Motor neuron (in vitro differentiated cells): Measurements from ENCODE around the gene KCNS1. TPM values are rescaled to one million over a fixed set of nuclear protein-coding genes. Genes with fewer than 3 reads are reported as not detected.

Experiments used
- ATAC-seq, 8 experiments: fragments of 200-7000 bp; cut with Tn5 transposase; replicated peaks in 6 of 8; 2 replicates each; pipeline ENCODE4 v1.8.0; 2021; ENCODE audit warnings: mild to moderate bottlenecking in 8 of 8, moderate library complexity in 8 of 8
- H3K27ac ChIP-seq, 2 donors: fragments of 250-450 bp; sonication (Bioruptor Pico); 2 replicates each; pipeline ENCODE4 v1.9.0; 2021; ENCODE audit warnings: antibody characterized with exemption in 2 of 2, mild to moderate bottlenecking in 2 of 2, moderate library complexity in 1 of 2
- H3K4me1 ChIP-seq, 2 donors: fragments of 250-450 bp; sonication (Bioruptor Pico); replicated peaks in 1 of 2; 2 replicates each; pipeline ENCODE4 v1.6.1; 2021; ENCODE audit warnings: antibody characterized with exemption in 2 of 2, mild to moderate bottlenecking in 2 of 2, moderate library complexity in 1 of 2
- H3K4me3 ChIP-seq, 5 donors: fragments of 250-450 bp; sonication (Bioruptor Pico); 2 replicates each; pipeline ENCODE4 v1.9.0; 2021; ENCODE audit warnings: antibody characterized with exemption in 5 of 5, mild to moderate bottlenecking in 5 of 5, moderate library complexity in 4 of 5
- WGBS, 10 experiments: fragments of 450-650 bp; shearing (Covaris generic); methylation state at CpG; one replicate each; pipeline ENCODE4 v1.0.0; 2022; 5-methylcytosine and 5-hydroxymethylcytosine counted together
- in situ Hi-C, 9 experiments: fragments of 400-800 bp; cut with MboI; loops; one replicate each; pipeline ENCODE4 v1.15.0; 2021; ENCODE audit warnings: low sequenced_read_pairs in 9 of 9, low pct_unique_long_range_greater_than_20kb in 2 of 9; ENCODE audit not compliant: unreplicated experiment in 9 of 9
- total RNA-seq, 8 experiments: library from RNA; unstranded; fragments of 300-600 nt; gene quantifications; 2 replicates each; pipeline versions ENCODE4 v1.2.3 to v1.2.4, GENCODE V29; 2022

KCNS1 gene
- total RNA-seq, 8 experiments from 2014 or later: 0.15 to 0.85 (median 0.34) TPM

DNA sequence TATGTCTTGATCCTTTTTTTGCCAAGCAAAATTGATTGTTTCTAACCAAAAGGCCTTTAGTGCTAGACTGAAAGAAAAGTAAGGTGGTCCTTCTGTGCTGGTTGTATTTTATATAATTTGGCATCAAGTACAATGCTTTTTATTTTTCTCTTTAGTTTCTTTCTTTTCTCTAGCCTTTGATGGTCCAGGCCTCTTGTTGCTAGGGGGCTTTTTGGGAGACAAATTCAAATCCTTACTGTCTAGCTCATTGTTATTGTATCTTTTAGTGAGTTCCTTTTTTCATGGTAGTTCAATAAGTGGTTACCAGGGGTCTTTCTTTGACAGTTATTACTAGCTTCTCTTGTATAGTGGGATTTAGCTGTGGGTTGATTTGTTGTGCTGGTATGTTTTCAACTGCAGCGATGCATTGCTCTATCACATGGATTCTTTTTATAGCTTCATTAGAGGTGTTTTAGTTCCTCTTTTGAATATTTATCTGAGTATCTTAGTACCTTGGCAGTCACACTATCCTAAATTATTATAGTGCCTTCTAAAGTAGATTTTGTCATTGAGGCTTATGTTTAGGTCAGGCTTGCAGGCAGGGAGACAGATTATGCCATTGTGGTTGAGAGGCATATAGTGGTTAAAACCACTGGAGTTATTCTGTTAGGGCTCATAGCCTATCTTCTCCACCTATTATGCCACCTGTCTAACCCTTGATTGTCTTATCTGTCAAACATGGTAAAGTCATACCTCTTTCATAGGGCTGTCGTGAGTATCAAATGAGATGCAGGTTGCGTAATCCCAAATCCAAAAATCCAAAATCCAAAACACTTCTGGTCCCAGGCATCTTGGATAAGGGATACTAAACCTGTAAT, 49.5 kb downstream of the KCNS1 start:
- ATAC-seq: peak in 1 of 8 experiments; percentile 43
- H3K4me3 ChIP-seq: no peak overlapping the region
- in situ Hi-C loops: no loop called here
- peaks cover 4 to 9% of the 10 kb centered on the region in 2 donors for H3K4me1 ChIP-seq
- WGBS, 10 experiments: 62 to 100% (median 73%) methylated on average over 1 to 3 of the region's 3 CpGs; no CpG with 5 or more reads in 1 of the 10 experiments
- no peak overlapping the region for H3K27ac ChIP-seq

DNA sequence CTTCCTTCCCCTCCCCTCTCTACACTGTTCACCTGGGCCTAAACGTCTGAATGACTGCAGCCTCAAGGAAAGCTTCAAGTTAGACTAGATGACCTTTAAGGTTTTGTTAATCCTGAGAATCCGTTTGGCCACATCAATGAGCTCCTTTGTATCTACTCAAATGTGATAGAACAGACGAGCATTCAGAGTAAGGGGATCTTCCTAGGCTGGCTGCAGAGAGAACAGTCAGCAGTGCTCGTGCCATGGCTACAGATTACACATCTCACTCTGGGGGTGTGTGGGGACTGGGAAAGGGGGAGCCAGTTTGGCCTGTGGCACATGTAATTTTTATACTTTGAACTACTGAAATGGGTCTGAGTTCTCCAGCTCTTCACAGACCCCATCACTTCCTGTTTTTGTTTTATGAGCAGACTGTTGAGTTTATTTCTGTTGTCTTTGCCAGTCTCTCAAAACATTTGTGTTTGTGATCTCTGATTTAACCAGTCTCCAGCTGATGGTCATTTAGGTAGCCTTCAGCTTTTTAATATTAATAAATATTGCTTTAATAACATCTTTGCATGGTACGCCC, 50.9 kb downstream of the KCNS1 start:
- in situ Hi-C loops: loop anchor here in 5 of 9 experiments (10.0 to 25.0 kb wide), 2 partner anchors 45 to 237 kb away; no protein-coding TSS in a partner anchor
- H3K4me3 ChIP-seq: no peak overlapping the region
- 48 to 100% (median 80%) methylated on average over 1 to 5 of the region's 5 CpGs; no CpG with 5 or more reads in 1 of the 10 experiments for WGBS, 10 experiments
- no peak overlapping the region for H3K27ac ChIP-seq
- H3K4me1 ChIP-seq: peaks cover 4 to 9% of the 10 kb centered on the region in 2 donors
- peak in 4 of 8 experiments; percentile 49 to 80 (median 64) for ATAC-seq

DNA sequence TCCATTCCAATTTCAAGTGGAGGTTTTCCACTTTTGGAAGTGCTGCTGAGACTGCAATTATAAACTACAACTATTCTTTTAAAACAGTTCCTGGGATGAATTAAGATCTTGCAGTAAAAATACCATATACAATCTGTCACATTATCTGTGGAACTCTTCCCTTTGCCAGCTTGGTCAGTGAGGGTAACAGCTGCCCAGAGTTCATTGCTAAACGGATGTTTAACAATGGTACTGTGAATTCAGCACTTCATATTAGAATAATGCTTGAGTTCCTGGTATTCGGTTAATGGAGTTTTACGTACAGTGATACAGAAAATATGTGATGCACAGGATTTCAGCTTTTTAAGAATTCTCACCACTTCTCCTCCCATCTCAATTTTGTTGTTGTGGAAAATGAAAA, 51.5 kb downstream of the KCNS1 start:
- in situ Hi-C loops: loop anchor here in 5 of 9 experiments (10.0 to 25.0 kb wide), 2 partner anchors 45 to 238 kb away; no protein-coding TSS in a partner anchor
- WGBS, 10 experiments: 33 to 86% (median 69%) methylated on average over 1 to 3 of the region's 3 CpGs; no CpG with 5 or more reads in 2 of the 10 experiments
- peak in 2 of 8 experiments; percentile 25 to 28 for ATAC-seq
- H3K4me1 ChIP-seq: peaks cover 4 to 9% of the 10 kb centered on the region in 2 donors
- H3K4me3 ChIP-seq: no peak overlapping the region
- no peak overlapping the region for H3K27ac ChIP-seq

DNA sequence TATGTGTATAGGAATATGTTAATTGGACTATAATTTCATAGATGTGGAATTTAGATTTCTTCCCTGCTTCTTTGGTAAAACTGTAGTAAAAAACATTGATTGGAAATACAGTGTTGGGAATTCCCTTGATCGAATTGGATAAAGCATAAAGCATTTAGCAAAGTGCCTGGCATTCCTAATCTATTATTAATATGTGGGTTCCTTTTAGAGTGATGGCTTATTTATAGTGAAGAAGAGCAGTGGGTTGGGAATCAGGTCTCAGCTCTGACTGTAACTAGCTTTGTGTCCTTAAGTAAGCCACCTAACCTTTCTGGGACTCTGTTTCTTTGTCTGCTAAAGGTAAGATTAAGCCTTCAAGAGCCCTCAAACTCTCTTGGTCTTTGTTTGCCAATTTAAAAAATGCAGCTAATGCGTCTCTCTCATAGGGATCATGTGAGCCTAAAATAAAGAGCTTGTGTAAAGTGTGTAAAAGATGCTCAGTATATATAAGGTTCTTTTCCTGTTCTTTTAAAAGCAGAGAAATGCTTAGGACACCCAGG, 53.3 kb downstream of the KCNS1 start:
- Histone ChIP-seq H3K4me3 (no peak overlapping the region), H3K4me1 (peaks cover 0 to 9% of the 10 kb centered on the region in 2 donors), H3K27ac (no peak overlapping the region)
- in situ Hi-C loops: loop anchor here in 5 of 9 experiments (10.0 to 25.0 kb wide), 2 partner anchors 47 to 240 kb away; no protein-coding TSS in a partner anchor
- WGBS, 10 experiments: 61 to 100% (median 100%) methylated on average over 1 to 2 of the region's 2 CpGs; no CpG with 5 or more reads in 1 of the 10 experiments
- ATAC-seq: no peak

DNA sequence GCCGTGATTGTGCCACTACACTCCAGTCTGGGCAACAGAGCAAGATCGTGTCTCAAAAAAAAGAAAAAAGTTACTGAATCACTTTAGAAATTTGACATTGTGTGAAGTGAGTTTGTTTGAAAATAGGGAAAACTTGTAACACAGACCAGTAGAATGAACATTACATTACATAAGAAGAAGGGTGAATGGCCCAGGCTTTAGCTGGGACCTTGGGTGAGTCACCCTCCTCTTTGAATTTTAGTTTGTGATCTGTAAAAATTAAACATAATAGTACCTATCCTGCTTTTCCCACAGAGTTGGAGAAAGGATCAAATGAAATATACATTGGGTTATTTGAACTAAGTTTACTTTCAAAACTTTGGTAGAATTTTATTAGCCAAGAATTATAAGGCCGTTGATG, 56.3 kb downstream of the KCNS1 start:
- ATAC-seq: no peak
- no peak overlapping the region for H3K4me3 ChIP-seq
- in situ Hi-C loops: loop anchor here in 5 of 9 experiments (10.0 to 25.0 kb wide), 2 partner anchors 50 to 243 kb away; no protein-coding TSS in a partner anchor
- peaks cover 0 to 4% of the 10 kb centered on the region in 2 donors for H3K4me1 ChIP-seq
- WGBS, 10 experiments: 67 to 100% (median 98%) methylated on average over 1 to 3 of the region's 3 CpGs
- H3K27ac ChIP-seq: no peak overlapping the region

DNA sequence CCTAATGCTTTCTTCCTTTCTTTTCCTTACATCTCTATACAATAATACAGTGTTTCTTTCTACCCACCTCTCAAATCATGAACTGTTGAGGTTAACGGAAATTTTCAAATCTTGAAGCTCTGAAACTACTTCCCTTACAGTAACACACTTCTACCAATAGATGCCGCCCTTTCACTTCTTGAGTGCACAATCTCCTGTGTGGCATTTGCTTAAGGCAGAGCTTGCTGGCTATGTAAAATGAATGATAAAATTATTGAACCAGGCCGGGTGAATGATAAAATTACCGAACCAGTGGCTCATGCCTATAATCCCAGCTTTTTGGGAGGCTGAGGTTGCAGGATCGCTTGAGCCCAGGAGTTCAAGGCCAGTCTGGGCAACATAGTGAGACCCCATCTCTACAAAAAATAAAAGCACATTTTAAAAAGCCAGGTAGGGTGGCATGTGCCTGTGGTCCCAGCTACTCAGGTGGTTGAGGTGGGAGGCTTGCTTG, 56.8 kb downstream of the KCNS1 start:
- 7 to 83% (median 46%) methylated on average over 1 to 5 of the region's 5 CpGs; no CpG with 5 or more reads in 2 of the 10 experiments for WGBS, 10 experiments
- ATAC-seq: peak in 6 of 8 experiments; percentile 42 to 90 (median 80)
- Histone ChIP-seq H3K4me3 (no peak overlapping the region), H3K4me1 (peaks cover 0 to 4% of the 10 kb centered on the region in 2 donors), H3K27ac (no peak overlapping the region)
- in situ Hi-C loops: loop anchor here in 5 of 9 experiments (10.0 to 25.0 kb wide), 2 partner anchors 51 to 243 kb away; no protein-coding TSS in a partner anchor

DNA sequence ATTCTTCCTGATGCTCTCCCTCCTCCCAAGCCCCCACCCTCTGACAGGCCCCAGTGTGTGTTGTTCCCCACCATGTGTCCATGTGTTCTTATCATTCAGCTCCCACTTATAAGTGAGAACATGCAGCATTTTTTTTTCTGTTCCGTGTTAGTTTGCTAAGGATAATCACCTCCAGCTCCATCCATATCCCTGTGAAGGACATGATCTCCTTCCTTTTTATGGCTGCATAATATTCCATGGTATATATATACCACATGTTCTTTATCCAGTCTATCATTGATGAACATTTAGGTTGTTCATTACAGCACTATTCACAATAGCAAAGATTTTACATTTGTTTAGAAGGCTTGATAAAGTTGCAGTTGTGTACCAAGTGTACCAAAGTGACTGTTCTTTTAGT, 57.9 kb downstream of the KCNS1 start:
- Histone ChIP-seq H3K4me1 (peaks cover 0 to 4% of the 10 kb centered on the region in 2 donors), H3K27ac (no peak overlapping the region), H3K4me3 (no peak overlapping the region)
- WGBS, 10 experiments: 43 to 100% (median 88%) methylated on average over 1 of the region's 1 CpG; no CpG with 5 or more reads in 4 of the 10 experiments
- in situ Hi-C loops: loop anchor here in 5 of 9 experiments (10.0 to 25.0 kb wide), 2 partner anchors 52 to 244 kb away; no protein-coding TSS in a partner anchor
- no peak for ATAC-seq

Other genes starting within 250 kb of the KCNS1 start
- gene YWHAB, start 215.4 kb downstream of the KCNS1 start, total RNA-seq: 100 to 1,000 TPM in 5 of 8 experiments, 10 to 100 TPM in 3; 95.7 to 193 (median 114) TPM
- 10 to 100 TPM in 5 of 8 experiments, 1 to 10 TPM in 3; 4.4 to 97.9 (median 12.8) TPM for gene PABPC1L, start 191.1 kb downstream of the KCNS1 start, total RNA-seq
- 10 to 100 TPM; 14.6 to 80.9 (median 23.6) TPM for gene TOMM34, start 140.7 kb downstream of the KCNS1 start, total RNA-seq
- 10 to 100 TPM; 12.6 to 38.0 (median 21.0) TPM for gene STK4, start 134.6 kb downstream of the KCNS1 start, total RNA-seq
- gene WFDC5, start 14.0 kb upstream of the KCNS1 start, total RNA-seq: under 1 TPM in 4 of 8 experiments, not detected in 4; 0.29 to 0.66 (median 0.36) TPM
- not detected for gene WFDC12, start 23.3 kb upstream of the KCNS1 start, total RNA-seq
- gene PI3, start 73.8 kb upstream of the KCNS1 start, total RNA-seq: 100 to 1,000 TPM in 1 of 8 experiments, 10 to 100 TPM in 1, not detected in 6; 46.2 to 312 TPM
- gene SEMG1, start 105.9 kb upstream of the KCNS1 start, total RNA-seq: under 1 TPM in 1 of 8 experiments, not detected in 7; 0.05 TPM
- under 1 TPM in 4 of 8 experiments, not detected in 4; 0.05 to 0.20 (median 0.11) TPM for gene SEMG2, start 120.2 kb upstream of the KCNS1 start, total RNA-seq
- 1,000 to 10,000 TPM in 1 of 8 experiments, 10 to 100 TPM in 1, 1 to 10 TPM in 1, under 1 TPM in 1, not detected in 4; 0.57 to 2,950 (median 22.8) TPM for gene SLPI, start 153.4 kb upstream of the KCNS1 start, total RNA-seq
- gene RBPJL, start 205.7 kb upstream of the KCNS1 start, total RNA-seq: under 1 TPM in 1 of 8 experiments, not detected in 7; 0.62 TPM
- under 1 TPM in 4 of 8 experiments, not detected in 4; 0.08 to 0.31 (median 0.20) TPM for gene MATN4, start 207.2 kb upstream of the KCNS1 start, total RNA-seq
- 10 to 100 TPM in 4 of 8 experiments, 1 to 10 TPM in 4; 1.6 to 94.9 (median 13.3) TPM for gene SDC4, start 247.3 kb upstream of the KCNS1 start, total RNA-seq